GM18517 (cell line): Measurements from ENCODE around the gene GPR107.

ENCODE experiments used
- ATAC-seq: cut with Tn5 transposase; IDR thresholded peaks from one replicate; pipeline ENCODE4 v1.9.1; 2021; ENCODE audit warnings: mild to moderate bottlenecking, moderate library complexity; ENCODE audit not compliant: unreplicated experiment

GPR107 gene

GRCh38 chr9:130027533-130028365 is 26.0 kb upstream of the GPR107 start:
- ATAC-seq = no peak

GRCh38 chr9:130028493-130029222 is 25.0 kb upstream of the GPR107 start:
- no peak for ATAC-seq

- no peak for ATAC-seq
Measured at GRCh38 chr9:130029223-130029973, 24.3 kb upstream of the GPR107 start.

- ATAC-seq = no peak
Measured at GRCh38 chr9:130030651-130031127, 23.0 kb upstream of the GPR107 start.

GRCh38 chr9:130034570-130034969 is 19.1 kb upstream of the GPR107 start:
- no peak for ATAC-seq

GRCh38 chr9:130036099-130036498 is 17.6 kb upstream of the GPR107 start:
- ATAC-seq = no peak

GRCh38 chr9:130039528-130040147 is 14.1 kb upstream of the GPR107 start:
- no peak for ATAC-seq

- no peak for ATAC-seq
Measured at GRCh38 chr9:130040984-130041647, 12.6 kb upstream of the GPR107 start.

GRCh38 chr9:130041648-130042405 is 11.9 kb upstream of the GPR107 start:
- no peak for ATAC-seq

GRCh38 chr9:130042406-130042884 is 11.3 kb upstream of the GPR107 start:
- ATAC-seq = no peak

- ATAC-seq = no peak
Measured at GRCh38 chr9:130042885-130043653, 10.6 kb upstream of the GPR107 start, which contains the start of gene FNBP1. Gene FNBP1, minus strand, starts transcription at chr9:130043189. Its CDS starts 214 bp downstream, at chr9:130042975.

GRCh38 chr9:130043654-130044623 is 9.8 kb upstream of the GPR107 start:
- no peak for ATAC-seq

- ATAC-seq = no peak
Measured at GRCh38 chr9:130045725-130046450, 7.8 kb upstream of the GPR107 start.

GRCh38 chr9:130049431-130050210 is 4.1 kb upstream of the GPR107 start:
- no peak for ATAC-seq

- no peak for ATAC-seq
Measured at GRCh38 chr9:130050462-130050861, 3.2 kb upstream of the GPR107 start.

GRCh38 chr9:130051855-130052254 is 1.9 kb upstream of the GPR107 start:
- no peak for ATAC-seq
